Neuronal stem cell (in vitro differentiated cells): ENCODE results near the gene MICAL3.
A peak's percentile ranks its signal among the peaks of the same experiment; 100 is the strongest.

Experiments
- DNase-seq: peaks from one replicate; pipeline ENCODE4 v3.0.0-alpha.2; 2013; ENCODE audit warnings: low spot score
- H2AFZ ChIP-seq: one replicate; pipeline ENCODE4 v1.6.1; 2013; ENCODE audit warnings: mild to moderate bottlenecking, low read length, inconsistent platforms
- H2AK5ac ChIP-seq: 2 replicates; pipeline ENCODE4 v1.6.1; 2013; ENCODE audit warnings: low read depth, mild to moderate bottlenecking, inconsistent platforms, low read length, moderate library complexity, mixed read lengths
- H2BK120ac ChIP-seq: 2 replicates; pipeline ENCODE4 v1.6.1; 2013; ENCODE audit warnings: low read depth, mild to moderate bottlenecking, inconsistent platforms, low read length, moderate library complexity, mixed read lengths
- H2BK12ac ChIP-seq: one replicate; pipeline ENCODE4 v1.6.1; 2013; ENCODE audit warnings: low read length, inconsistent platforms
- H2BK15ac ChIP-seq: 2 replicates; pipeline ENCODE4 v1.6.1; 2013; ENCODE audit warnings: mild to moderate bottlenecking, low read length, inconsistent platforms, mixed read lengths
- H2BK5ac ChIP-seq: one replicate; pipeline ENCODE4 v1.6.1; 2013; ENCODE audit warnings: inconsistent platforms, mild to moderate bottlenecking, low read length, moderate library complexity
- H3K14ac ChIP-seq: one replicate; pipeline ENCODE4 v1.6.1; 2013; ENCODE audit warnings: low read length, inconsistent platforms
- H3K18ac ChIP-seq: 2 replicates; pipeline ENCODE4 v1.6.1; 2013; ENCODE audit warnings: low read length, inconsistent platforms
- H3K23ac ChIP-seq: 2 replicates; pipeline ENCODE4 v1.6.1; 2013; ENCODE audit warnings: low read depth, mild to moderate bottlenecking, mixed read lengths, low read length, inconsistent platforms; ENCODE audit not compliant: poor library complexity
- H3K27ac ChIP-seq: replicated peaks from 3 replicates; pipeline ENCODE4 v1.5.1; 2013; ENCODE audit warnings: low read length, inconsistent platforms
- H3K27me3 ChIP-seq, 3 experiments: 2 replicates each; pipeline ENCODE4 v1.6.1; 2013; ENCODE audit warnings: low read length in 3 of 3, mild to moderate bottlenecking in 2 of 3, inconsistent platforms in 1 of 3, low read depth in 1 of 3, mixed read lengths in 1 of 3, moderate library complexity in 1 of 3; ENCODE audit not compliant: control insufficient read depth in 3 of 3, insufficient read depth in 3 of 3
- H3K36me3 ChIP-seq, 2 donors: replicated peaks in 1 of 2; 2 replicates each; pipeline ENCODE4 v1.6.1; 2013; ENCODE audit warnings: low read length in 2 of 2; ENCODE audit not compliant: control insufficient read depth in 2 of 2, insufficient read depth in 2 of 2
- H3K4ac ChIP-seq: 2 replicates; pipeline ENCODE4 v1.6.1; 2013; ENCODE audit warnings: inconsistent platforms, mild to moderate bottlenecking, low read length, moderate library complexity
- H3K4me1 ChIP-seq, 2 donors: 1 replicate in 1 of 2; 2 replicates in 1 of 2; pipeline ENCODE4 v1.6.1; 2013; ENCODE audit warnings: low read length in 2 of 2, low read depth in 1 of 2; ENCODE audit not compliant: control insufficient read depth in 2 of 2, insufficient read depth in 1 of 2
- H3K4me2 ChIP-seq: one replicate; pipeline ENCODE4 v1.6.1; 2013; ENCODE audit warnings: mild to moderate bottlenecking, low read length, inconsistent platforms; ENCODE audit not compliant: insufficient read depth, poor library complexity, severe bottlenecking
- H3K4me3 ChIP-seq, 2 donors: 2 replicates each; pipeline ENCODE4 v1.5.1; 2013; ENCODE audit warnings: low read length in 2 of 2, mild to moderate bottlenecking in 2 of 2, inconsistent platforms in 1 of 2, moderate library complexity in 1 of 2
- H3K79me1 ChIP-seq: one replicate; pipeline ENCODE4 v1.6.1; 2013; ENCODE audit warnings: low read depth, mild to moderate bottlenecking, inconsistent platforms, low read length, moderate library complexity
- H3K9ac ChIP-seq: one replicate; pipeline ENCODE4 v1.6.1; 2013; ENCODE audit warnings: mild to moderate bottlenecking, low read depth, low read length, inconsistent platforms; ENCODE audit not compliant: poor library complexity
- H3K9me3 ChIP-seq, 2 donors: replicated peaks in 1 of 2; 2 replicates each; pipeline versions ENCODE3 to v1.6.1; 2013; ENCODE audit warnings: low read length in 2 of 2, mild to moderate bottlenecking in 2 of 2, inconsistent platforms in 1 of 2, low read depth in 1 of 2, mixed read lengths in 1 of 2, moderate library complexity in 1 of 2; ENCODE audit not compliant: control insufficient read depth in 2 of 2, insufficient read depth in 1 of 2
- H4K8ac ChIP-seq: one replicate; pipeline ENCODE4 v1.6.1; 2013; ENCODE audit warnings: low read depth, mild to moderate bottlenecking, inconsistent platforms, low read length, moderate library complexity
- H4K91ac ChIP-seq: one replicate; pipeline ENCODE4 v1.6.1; 2013; ENCODE audit warnings: low read length, low read depth, mild to moderate bottlenecking, inconsistent platforms; ENCODE audit not compliant: poor library complexity
- WGBS, 2 donors: extraction: QIAGEN DNeasy Blood & Tissue Kit; methylation state at CpG; one replicate each; pipeline ENCODE4 v1.1.7; 2013; ENCODE audit warnings: missing lambda C conversion rate in 2 of 2, mixed read lengths in 1 of 2; ENCODE audit not compliant: insufficient read length in 2 of 2, insufficient replicate concordance in 1 of 2; ENCODE audit errors: extremely low coverage in 2 of 2; 5-methylcytosine and 5-hydroxymethylcytosine counted together

MICAL3 gene

DNA sequence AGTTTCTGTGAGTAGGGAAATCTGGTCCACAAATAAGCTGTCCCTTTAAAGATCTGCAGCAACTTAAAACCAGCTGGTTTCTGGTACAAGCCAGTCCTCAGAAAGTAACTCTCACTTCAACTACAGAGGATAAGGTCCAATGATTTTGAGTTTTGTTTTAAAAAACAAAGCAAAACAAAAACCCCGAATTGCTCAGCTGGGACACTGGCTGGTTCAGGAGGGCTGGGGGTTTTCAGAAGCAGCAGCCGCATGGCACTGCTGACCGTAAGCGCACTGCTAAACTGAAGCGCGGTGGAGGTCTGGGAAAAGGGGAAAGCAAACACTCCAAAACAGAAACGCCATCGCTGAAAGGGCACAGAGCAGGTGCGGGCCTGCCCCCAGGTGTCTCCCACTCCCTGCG is 59.7 kb downstream of the MICAL3 start:
- no peak overlapping the region for H3K4ac ChIP-seq
- no peak overlapping the region for H4K8ac ChIP-seq
- no peak overlapping the region for H3K4me2 ChIP-seq
- no peak overlapping the region for H3K27ac ChIP-seq
- no peak overlapping the region for H2BK120ac ChIP-seq
- WGBS, 2 donors = no CpG with 5 or more reads among the region's 10 CpGs
- peaks cover 0 to 1% of the 10 kb centered on the region in 2 donors for H3K36me3 ChIP-seq
- H3K4me3 ChIP-seq = no peak overlapping the region
- no peak overlapping the region for H3K23ac ChIP-seq
- H2BK15ac ChIP-seq = no peak overlapping the region
- DNase-seq = no peak
- H2AK5ac ChIP-seq = no peak overlapping the region
- H2BK5ac ChIP-seq = no peak overlapping the region
- no peaks in the 10 kb centered on the region for H3K27me3 ChIP-seq
- no peak overlapping the region for H3K9ac ChIP-seq
- no peak overlapping the region for H3K18ac ChIP-seq
- H3K9me3 ChIP-seq = no peaks in the 10 kb centered on the region
- peaks cover 9 to 26% of the 10 kb centered on the region in 2 donors for H3K4me1 ChIP-seq
- no peak overlapping the region for H4K91ac ChIP-seq
- no peak overlapping the region for H2BK12ac ChIP-seq
- peaks cover 10% of the 10 kb centered on the region for H3K79me1 ChIP-seq
- H2AFZ ChIP-seq = peak overlapping the region; percentile 41
- H3K14ac ChIP-seq = no peak overlapping the region

DNA sequence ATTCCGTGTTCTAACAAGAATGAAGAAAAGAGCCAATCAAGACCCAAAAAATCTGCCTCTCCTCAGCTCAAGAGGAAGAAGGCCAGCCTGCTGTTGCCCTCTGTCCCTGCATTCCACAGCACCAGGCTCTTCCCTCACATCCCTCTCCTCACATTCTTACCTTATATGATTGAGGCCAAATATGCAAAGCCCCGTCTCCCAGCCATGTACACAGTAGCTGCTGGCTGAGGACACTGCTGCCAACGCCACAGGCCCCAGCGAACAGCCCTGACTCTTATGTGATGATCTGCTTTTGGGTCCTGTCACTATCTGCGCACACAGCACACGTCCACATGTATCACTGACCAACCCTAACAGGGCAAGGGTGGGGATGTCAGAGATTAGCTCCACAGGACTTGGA is 60.2 kb downstream of the MICAL3 start:
- Histone ChIP-seq H2BK15ac (no peak overlapping the region), H3K27ac (peak overlapping the region; percentile 47)

DNA sequence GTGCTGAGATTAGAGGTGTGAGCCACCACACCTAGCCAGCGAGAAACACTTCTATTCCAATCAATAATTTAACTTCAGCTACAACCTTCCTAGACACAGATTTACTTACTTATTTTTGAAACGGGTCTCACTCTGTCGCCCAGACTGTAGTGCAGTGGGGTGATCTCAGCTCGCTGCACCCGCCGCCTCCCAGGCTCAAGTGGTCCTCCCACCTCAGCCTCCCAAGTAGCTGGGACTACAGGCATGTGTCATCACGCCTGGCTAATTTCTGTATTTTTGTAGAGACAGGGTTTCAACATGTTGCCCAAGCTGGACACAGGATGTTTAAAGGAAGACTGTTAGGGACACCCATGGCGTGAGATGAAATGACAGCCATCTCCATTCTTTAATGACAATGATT is 61.3 kb downstream of the MICAL3 start:
- no peak overlapping the region for H2BK12ac ChIP-seq
- no peak for DNase-seq
- peaks cover 9 to 25% of the 10 kb centered on the region in 2 donors for H3K4me1 ChIP-seq
- H2AK5ac ChIP-seq = no peak overlapping the region
- no peak overlapping the region for H3K4ac ChIP-seq
- H3K27ac ChIP-seq = no peak overlapping the region
- WGBS, 2 donors = no CpG with 5 or more reads among the region's 8 CpGs
- H4K8ac ChIP-seq = no peak overlapping the region
- H3K9ac ChIP-seq = no peak overlapping the region
- no peak overlapping the region for H2AFZ ChIP-seq
- no peak overlapping the region for H3K4me2 ChIP-seq
- H2BK120ac ChIP-seq = no peak overlapping the region
- H3K9me3 ChIP-seq = no peaks in the 10 kb centered on the region
- H3K27me3 ChIP-seq = no peaks in the 10 kb centered on the region
- no peak overlapping the region for H2BK15ac ChIP-seq
- H3K23ac ChIP-seq = no peak overlapping the region
- H3K79me1 ChIP-seq = peaks cover 10% of the 10 kb centered on the region
- peak overlapping the region in 1 of 2 donors; percentile 23 for H3K4me3 ChIP-seq
- no peak overlapping the region for H3K18ac ChIP-seq
- no peak overlapping the region for H2BK5ac ChIP-seq
- no peak overlapping the region for H3K14ac ChIP-seq
- H3K36me3 ChIP-seq = no peaks in the 10 kb centered on the region
- no peak overlapping the region for H4K91ac ChIP-seq

More for the DNA sequence above, 60.2 kb downstream of the MICAL3 start:
- no CpG with 5 or more reads among the region's 6 CpGs for WGBS, 2 donors
- Histone ChIP-seq H3K18ac (no peak overlapping the region), H3K36me3 (no peaks in the 10 kb centered on the region), H3K4me3 (no peak overlapping the region), H3K4me1 (peaks cover 9 to 25% of the 10 kb centered on the region in 2 donors), H2BK5ac (no peak overlapping the region), H4K91ac (no peak overlapping the region), H3K14ac (no peak overlapping the region), H3K79me1 (peaks cover 10% of the 10 kb centered on the region), H3K27me3 (no peaks in the 10 kb centered on the region), H2BK12ac (no peak overlapping the region), H2AFZ (peak overlapping the region; percentile 41), H4K8ac (no peak overlapping the region), H3K4ac (no peak overlapping the region), H3K9me3 (no peaks in the 10 kb centered on the region), H3K23ac (no peak overlapping the region), H2BK120ac (no peak overlapping the region), H2AK5ac (no peak overlapping the region), H3K9ac (no peak overlapping the region), H3K4me2 (no peak overlapping the region)
- DNase-seq = no peak

DNA sequence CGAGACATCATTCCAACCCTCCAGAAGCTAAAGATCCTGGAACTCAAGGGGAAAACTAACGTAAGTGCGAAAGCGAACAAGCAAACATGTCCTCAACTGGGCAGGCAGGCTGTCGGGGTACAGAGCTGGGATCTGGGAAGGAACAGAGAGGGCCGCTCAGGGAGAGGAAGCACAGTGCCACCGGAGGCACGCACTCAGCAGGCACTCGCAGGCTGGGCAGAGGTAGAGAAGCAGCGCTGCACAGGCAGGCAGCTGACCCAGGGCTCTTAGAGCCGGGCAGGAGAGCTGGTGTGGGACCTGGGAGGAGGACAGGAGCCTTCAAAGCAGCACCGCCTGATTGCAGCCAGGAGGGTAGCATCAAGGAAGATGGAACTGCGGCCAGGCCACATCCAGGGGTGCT is 62.2 kb downstream of the MICAL3 start:
- no peak overlapping the region for H3K4ac ChIP-seq
- H2BK12ac ChIP-seq = peak overlapping the region; percentile 17
- H3K4me1 ChIP-seq = peaks cover 9 to 25% of the 10 kb centered on the region in 2 donors
- peaks cover 10% of the 10 kb centered on the region for H3K79me1 ChIP-seq
- no peak overlapping the region for H2BK5ac ChIP-seq
- H2AK5ac ChIP-seq = peak overlapping the region; percentile 8
- H2BK120ac ChIP-seq = no peak overlapping the region
- peak overlapping the region; percentile 39 for H3K14ac ChIP-seq
- H3K23ac ChIP-seq = no peak overlapping the region
- H3K27ac ChIP-seq = no peak overlapping the region
- H4K91ac ChIP-seq = no peak overlapping the region
- DNase-seq = no peak
- WGBS, 2 donors = no CpG with 5 or more reads among the region's 13 CpGs
- H3K18ac ChIP-seq = peak overlapping the region; percentile 44
- H2BK15ac ChIP-seq = no peak overlapping the region
- H3K4me2 ChIP-seq = no peak overlapping the region
- no peaks in the 10 kb centered on the region for H3K36me3 ChIP-seq
- H3K27me3 ChIP-seq = no peaks in the 10 kb centered on the region
- no peaks in the 10 kb centered on the region for H3K9me3 ChIP-seq
- H2AFZ ChIP-seq = no peak overlapping the region
- peak overlapping the region; percentile 20 for H4K8ac ChIP-seq
- H3K9ac ChIP-seq = no peak overlapping the region
- no peak overlapping the region for H3K4me3 ChIP-seq
